HG03097 (cell line): ENCODE results near the gene SPATA13.

Source experiments
- ATAC-seq: cut with Tn5 transposase; IDR thresholded peaks from one replicate; pipeline ENCODE4 v1.9.1; 2021; ENCODE audit not compliant: unreplicated experiment, low FRiP score

SPATA13 gene

GRCh38 chr13:24138911-24139310 is 21.6 kb upstream of the SPATA13 start:
- no peak for ATAC-seq

GRCh38 chr13:24141333-24141910 is 19.1 kb upstream of the SPATA13 start:
- ATAC-seq = no peak

GRCh38 chr13:24142453-24142852 is 18.1 kb upstream of the SPATA13 start:
- ATAC-seq = no peak

DNA sequence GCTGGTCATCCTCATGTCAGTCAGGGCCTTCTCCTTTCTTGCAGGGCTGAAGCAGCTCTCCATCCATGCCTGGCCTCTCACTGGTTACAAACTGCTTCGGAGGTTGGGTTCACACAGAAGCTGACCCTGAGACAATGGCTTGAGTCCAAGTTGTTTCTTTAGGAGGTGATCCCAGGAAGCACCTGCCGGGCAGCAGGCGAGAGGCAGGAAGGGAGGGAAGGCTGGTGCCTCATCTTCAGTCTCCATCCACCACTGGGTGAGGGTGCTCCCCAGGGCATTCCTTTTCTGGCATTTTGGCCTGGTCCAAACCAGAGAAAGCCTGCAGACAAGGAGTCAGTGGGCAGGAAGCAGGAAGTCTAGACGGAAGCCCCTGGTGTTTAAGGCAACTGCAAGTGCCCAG is 17.6 kb upstream of the SPATA13 start:
- no peak for ATAC-seq

DNA sequence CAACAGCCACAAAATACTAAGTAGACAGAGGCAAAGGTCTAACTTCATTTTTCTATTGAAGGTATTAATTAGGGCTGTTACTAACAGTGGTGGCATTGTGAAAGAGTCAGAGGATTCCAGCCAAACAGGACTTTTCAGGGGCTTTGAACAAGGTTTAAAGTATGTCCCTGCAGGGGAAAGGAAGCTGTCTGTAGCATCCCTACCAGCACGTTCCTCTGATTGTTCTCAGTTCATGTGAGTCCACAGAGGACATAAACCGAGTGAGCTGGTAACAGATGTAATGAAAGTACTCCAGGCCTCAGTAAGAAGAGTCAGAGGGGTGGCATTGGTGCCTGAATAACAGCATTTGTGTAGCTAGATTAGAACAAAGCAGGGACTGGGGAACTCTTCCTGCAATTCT is 15.3 kb upstream of the SPATA13 start:
- ATAC-seq = no peak

- no peak for ATAC-seq
Observed at GRCh38 chr13:24145674-24146073, 14.8 kb upstream of the SPATA13 start.

DNA sequence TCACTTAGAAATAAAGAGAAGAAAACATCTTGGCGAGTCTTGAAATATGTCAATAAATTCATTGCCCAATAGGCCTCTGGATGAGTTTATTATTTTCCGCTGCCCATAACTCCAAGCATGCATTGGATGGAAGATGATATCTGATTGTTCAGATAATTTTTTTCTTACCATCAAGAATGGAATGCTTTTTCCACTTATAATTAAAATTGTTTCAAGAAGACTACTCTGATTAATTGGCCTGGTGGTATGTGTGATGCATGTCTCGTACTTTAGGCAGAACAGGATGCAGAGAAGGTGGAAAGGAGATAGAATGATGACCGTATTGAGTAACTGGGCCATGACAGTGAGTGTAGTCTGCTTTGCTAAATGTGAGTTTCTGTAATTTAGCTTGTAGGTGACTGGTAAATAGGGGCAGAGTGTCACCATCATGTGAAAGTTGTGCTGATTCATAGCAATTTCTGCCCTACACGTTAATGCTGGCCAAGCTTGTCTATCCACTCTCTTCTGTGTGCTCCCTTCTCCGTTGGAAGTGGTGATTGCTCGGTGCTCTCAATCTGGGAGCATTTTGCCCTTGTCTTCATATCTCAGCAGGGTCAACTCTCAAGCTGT is 13.5 kb upstream of the SPATA13 start:
- no peak for ATAC-seq

- ATAC-seq = peak; percentile 96
Observed at GRCh38 chr13:24147570-24147963, 13.0 kb upstream of the SPATA13 start.

GRCh38 chr13:24148414-24149235 is 11.9 kb upstream of the SPATA13 start:
- ATAC-seq = no peak

DNA sequence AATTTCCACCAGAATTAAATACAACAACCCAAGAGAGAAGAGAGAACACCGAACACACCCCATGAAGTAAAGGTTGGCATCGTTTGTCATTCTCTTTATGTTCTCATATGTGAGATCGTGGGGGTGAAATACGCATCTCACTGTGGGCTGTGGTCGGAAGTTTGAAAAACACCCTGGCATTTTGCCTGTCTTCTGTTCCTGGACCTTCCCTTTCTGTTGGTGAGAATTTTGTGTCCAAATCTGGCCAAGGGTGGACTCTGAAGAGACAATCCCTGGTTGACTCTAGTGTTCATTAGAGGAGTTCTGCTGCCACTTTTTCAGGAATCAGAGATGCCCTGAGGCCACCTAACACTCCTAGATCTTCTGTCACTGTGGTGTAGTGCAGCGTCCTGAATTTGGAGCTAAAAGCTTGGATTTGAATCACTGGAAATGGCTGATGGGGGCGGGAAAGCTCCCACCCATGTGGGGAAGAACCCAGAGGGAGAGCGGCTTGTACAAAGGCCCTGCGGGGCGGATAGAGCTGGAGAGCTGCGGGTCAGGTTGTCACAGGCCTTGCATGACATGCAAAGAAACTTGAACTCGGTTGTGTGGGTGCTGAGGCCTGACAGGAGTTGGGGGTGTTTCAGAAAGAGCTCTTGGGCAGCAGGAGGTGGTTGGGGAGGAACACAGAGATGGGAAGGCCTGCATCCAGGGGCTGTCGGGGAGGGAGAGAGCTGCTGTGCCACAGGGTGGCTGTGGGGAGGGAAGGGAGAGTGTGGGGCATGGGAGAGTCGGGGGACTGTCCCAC is 11.1 kb upstream of the SPATA13 start:
- no peak for ATAC-seq

DNA sequence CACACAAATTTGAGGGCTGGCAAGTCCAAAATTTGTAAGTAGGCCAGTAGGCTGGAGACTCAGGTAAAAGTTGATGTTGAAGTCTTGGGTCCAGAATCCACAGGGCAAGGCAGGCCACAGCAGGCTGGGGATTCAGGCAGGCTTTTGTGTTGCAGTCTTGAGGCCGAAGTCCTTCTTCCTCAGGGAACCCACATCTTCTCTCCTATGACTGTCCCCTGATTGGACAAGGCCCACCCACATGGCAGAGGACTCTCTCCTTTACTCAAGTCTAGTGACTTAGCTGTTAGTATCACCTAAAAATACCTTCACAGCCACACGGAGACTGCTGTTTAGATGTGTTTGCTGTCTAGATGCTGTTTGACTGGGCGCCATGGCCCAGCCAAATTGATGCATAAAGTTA is 9.9 kb upstream of the SPATA13 start:
- no peak for ATAC-seq

DNA sequence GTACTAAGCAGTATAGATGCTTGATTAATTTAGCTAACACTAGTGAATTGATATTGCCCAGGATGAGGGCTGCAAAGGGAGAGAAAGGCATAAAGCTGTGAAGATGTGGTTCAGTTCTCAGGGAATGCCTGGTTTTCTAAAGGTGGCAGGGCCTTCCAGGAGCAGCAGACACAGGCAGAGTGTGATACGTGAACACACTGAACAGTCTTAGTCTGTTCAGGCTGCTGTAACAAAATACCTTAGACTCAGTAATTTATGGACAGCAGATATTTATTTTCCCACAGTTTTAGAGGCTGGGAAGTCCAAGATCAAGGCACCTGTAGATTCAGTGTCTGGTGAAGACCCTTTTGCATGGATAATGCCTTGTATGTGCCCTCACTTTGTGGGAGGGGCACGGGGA is 8.7 kb upstream of the SPATA13 start:
- no peak for ATAC-seq

DNA sequence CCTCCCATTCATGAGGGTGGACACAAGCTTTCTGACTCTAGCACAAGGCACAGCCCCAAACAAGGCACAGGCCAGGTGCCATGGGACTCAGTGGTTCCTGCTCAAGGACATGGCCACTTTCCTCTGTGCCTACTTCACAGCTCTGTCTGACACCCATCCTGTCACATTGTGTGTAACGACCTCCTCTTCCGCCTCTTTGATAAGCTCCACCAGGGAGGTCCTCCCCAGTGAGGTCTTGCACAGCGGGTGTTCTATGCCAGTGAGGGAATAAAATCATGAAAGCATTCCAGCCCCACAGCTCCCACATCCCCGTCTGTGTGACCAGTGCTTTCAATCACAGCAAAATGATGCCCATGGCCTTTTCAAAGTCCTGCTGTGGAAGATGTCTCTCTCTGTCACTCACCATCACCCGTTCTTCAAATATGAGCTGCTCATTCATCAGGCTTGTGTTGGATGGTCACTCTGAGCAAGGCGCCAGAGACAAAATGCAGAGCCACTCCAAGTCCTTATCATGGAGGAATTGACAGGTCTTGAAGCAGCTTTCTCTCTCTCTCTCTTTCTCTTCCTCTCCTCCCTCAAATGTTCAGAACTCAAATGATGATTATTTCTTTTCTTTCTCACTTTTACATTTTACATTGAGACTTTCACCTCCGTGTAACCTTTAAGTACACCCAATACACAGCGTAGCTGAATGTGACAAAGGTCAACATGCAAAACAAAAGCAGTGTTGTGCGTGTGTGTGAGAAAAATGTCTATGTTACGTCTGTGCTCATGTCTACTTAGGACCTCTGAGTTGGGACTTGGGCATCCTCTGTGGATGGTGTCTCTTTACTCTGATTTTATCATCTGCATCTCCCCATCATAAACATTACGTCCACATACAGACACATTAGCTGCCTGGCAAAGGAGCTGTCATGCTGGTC is 8.0 kb upstream of the SPATA13 start:
- ATAC-seq = no peak

DNA sequence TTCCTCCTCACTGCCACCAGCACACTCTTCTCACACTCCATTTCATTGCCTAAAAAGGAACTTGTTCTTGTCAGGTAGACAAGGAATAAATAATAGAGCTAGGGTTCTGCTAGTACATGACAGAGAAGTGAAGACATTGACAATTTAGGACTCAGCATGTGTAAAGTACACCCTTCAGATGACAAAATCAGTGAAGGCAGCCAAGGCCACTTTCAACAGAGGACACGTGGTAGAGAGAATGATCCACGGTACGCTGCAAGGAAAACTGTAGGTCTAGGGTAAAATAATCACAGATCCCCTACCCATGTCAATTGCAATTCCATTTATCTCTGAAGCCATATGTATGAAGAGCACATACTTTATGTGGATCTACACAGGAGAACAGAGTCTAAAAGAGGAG is 7.2 kb upstream of the SPATA13 start:
- ATAC-seq = no peak

DNA sequence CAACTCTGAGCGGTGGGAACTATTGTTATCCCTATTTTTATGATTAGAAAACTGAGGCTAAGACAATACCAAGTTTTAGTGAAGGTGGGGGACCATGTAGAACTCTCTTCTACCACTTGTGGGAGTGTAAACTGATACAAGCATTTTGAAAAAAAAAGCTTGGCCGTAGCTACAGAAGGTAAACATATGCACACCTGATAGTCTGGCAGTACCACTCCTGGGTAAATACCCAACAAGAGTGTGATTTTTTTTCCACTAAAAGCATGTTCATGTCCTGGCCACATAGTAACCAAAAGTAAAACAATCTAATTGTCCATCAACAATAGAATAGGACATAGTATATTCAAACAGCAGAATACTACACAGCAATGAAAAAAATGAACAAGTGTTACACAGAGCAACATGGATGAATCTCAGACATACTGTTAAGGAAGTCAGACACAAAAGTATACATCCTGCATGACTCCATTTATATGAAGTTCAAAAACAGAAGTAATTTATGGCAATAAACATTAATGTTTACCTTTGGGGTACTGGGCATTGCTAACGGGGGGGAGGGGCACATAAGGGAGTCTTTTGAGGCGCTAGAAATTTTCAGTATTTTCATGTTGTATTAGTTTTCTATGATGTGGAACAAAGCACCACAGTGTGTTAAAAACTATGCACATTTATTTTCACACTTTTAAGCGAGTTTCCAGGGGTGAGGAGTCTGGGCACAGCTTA is 6.4 kb upstream of the SPATA13 start:
- ATAC-seq = no peak

GRCh38 chr13:24159357-24159756 is 1.2 kb upstream of the SPATA13 start:
- no peak for ATAC-seq

DNA sequence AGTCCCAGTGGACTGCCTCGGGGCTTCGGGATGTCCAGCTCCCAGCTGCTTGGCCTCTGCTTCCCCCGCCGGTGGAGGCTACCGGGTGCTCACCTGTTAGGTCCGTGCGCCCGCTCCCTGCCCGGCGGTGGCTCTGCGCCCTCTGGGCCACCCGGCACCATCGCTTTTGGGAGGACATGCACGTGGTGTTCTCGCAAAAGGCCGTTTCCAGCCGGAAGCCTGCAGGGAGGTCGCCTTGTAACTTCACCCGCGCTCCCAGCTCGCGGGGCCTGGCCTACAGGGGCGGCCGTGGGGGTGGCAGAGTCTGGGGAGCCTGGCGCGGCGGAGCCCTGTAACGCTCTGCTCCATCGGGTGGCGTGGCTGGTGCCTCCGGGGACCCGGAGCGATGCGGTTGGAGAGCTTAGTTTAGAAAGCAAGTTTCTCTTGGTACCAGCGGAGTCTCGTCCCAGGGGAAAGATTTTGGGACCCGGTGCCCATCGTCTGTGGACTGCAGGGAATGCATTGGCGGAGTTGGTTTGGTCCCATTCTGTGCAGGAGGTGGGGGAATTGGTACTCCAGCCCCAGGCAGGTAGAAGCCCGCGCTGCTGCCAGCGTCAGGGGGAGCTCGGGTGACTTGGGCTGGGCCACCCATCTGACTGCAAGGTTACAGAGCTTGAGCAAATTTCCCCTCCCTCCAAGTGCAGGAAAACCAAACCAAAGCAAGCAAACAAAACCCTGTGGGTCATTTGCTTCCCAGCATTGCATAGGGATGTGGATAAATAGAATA is 673 bp downstream of the SPATA13 start:
- ATAC-seq = peak; percentile 32

DNA sequence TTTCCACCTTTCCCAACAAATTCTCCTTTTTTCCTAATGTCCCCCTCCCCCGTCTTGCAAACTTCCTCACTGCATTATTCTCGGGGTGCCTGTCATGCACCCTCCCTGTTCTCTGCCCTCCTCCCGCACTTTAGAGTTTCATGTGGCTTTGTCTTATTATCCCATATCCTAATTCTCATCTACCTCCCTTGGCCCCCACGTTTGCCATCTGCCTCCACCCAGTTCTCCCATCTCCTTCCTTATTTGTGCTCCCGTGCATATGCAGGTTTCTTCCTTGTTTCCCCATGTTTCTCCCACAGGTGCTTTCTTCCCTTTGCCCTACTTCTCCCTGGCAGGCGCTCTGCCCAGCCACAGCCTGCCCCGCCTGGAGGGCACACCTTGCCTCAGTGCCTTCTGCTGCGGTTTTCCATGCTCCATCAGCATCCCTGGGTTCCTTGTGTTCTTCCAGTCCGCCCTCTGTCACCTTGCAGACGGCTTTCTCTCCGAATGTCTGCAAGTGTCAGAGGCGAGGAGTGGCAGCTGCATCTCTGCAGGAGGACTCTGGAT is 1.5 kb downstream of the SPATA13 start:
- ATAC-seq = no peak

DNA sequence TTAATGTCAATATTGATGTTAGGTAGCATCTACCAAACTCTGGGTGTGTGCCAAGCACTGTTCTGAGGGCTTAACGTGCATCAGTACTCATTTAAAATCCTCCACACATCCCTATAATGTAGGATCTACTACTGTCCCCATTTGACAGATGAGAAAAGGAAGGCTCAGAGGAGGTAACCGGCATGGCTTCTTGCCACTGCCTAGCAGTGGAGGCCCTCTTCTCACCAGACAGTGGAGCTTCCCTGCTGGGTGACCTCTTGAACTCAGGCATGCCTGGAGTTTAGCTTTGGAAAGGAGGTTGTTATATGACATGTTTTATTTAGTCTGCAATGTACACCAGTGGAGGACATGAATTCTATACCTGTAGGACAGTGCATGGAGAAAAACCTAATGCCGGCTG is 2.1 kb downstream of the SPATA13 start:
- ATAC-seq = no peak
